Activated T-helper 1 cell treated with anti-CD3 and anti-CD28 coated beads, Interleukin-12 subunit alpha, Interleukin-12 subunit beta, Interleukin-2, Interleukin-4 antibody, amounts not matched to agents 30 ng/mL and 10 ng/mL and 1 ng/mL, durations not matched to agents 14 hours and 24 hours and 36 hours (primary cell): ENCODE measurements around the gene PDCD2L. TPM values are rescaled to one million over a fixed set of nuclear protein-coding genes. Genes with fewer than 3 reads are reported as not detected.
"Not testable (repeated sequence)": the region's sequence is repeated elsewhere in the genome, so short reads cannot be mapped to it uniquely, and the experiment has no call there.

Experiments
- DNase-seq: peaks from one replicate; pipeline ENCODE4 v3.0.0; 2021; ENCODE audit warnings: low spot score
- H3K27ac Mint-ChIP-seq: one replicate; pipeline ENCODE4 v1.8.0; 2021; ENCODE audit warnings: mild to moderate bottlenecking, mixed read lengths
- H3K27me3 Mint-ChIP-seq: one replicate; pipeline ENCODE4 v1.8.0; 2022; ENCODE audit warnings: mild to moderate bottlenecking, moderate library complexity, mixed read lengths; ENCODE audit not compliant: insufficient read depth
- H3K36me3 Mint-ChIP-seq: one replicate; pipeline ENCODE4 v1.8.0; 2021; ENCODE audit warnings: low read depth, mixed read lengths
- H3K4me1 Mint-ChIP-seq: one replicate; pipeline ENCODE4 v1.8.0; 2021; ENCODE audit warnings: low read depth, mixed read lengths
- H3K4me3 Mint-ChIP-seq: one replicate; pipeline ENCODE4 v1.8.0; 2021; ENCODE audit warnings: mild to moderate bottlenecking, moderate library complexity, mixed read lengths
- H3K9me3 Mint-ChIP-seq: one replicate; pipeline ENCODE4 v1.8.0; 2021; ENCODE audit warnings: mixed read lengths
- intact Hi-C: fragments of 100-400 bp; cut with micrococcal nuclease; formaldehyde crosslinking; loops from one replicate; pipeline ENCODE4 v1.15.1; 2024
- total RNA-seq: library from RNA; stranded (reverse); gene quantifications from 2 replicates; pipeline ENCODE4 v1.2.3, GENCODE V29; 2022

The PDCD2L gene
- total RNA-seq, 1 donor from 2014 or later: 52.3 TPM

DNA sequence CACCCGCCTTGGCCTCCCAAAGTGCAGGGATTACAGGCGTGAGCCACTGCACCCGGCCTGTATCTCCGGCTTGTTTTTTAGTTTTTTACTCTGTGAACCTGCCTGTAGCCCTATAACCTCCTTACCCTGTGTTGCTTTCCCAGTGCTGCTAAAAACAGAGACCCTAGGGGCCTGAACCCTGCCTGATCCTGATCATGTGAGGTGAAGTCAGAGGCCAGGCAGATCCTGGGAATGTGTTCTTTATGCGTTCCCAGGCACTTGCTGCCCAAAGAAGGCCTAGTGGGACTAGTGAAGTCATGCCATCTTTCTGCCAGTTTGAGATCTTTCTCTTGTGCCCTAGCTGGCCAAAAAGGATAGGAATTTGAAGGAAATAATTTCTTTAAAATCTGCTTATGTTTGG lies 28.6 kb downstream of the PDCD2L start:
- peak overlapping the region; percentile 58 for H3K27ac Mint-ChIP-seq
- no peaks in the 10 kb centered on the region for H3K27me3 Mint-ChIP-seq
- H3K4me1 Mint-ChIP-seq: peaks cover 43% of the 10 kb centered on the region
- H3K9me3 Mint-ChIP-seq: no peaks in the 10 kb centered on the region
- intact Hi-C loops: loop anchor here (5.0 to 10.0 kb wide), 2 partner anchors 198 to 260 kb away; partner anchors contain the start of gene LSM14A
- DNase-seq: no peak
- H3K4me3 Mint-ChIP-seq: no peak overlapping the region
- H3K36me3 Mint-ChIP-seq: peaks cover 36% of the 10 kb centered on the region

DNA sequence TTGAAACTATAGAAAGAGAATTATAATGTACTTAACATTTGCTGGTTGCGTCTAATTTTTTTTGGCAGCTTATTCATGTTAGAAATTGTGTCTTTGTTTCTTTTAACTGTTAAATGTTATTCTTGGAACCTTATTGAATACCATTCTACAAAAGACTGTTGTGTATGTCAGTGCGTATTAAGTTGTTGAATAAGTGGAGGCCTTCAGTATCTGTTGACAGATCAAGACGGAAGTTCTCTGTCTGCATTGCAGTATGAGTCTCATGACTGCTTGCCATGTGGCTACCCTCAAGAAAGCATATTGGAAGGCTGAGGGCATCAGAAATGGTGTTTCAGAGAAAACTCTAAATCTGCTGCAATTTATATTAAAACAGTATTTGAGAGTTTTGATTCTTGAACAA lies 32.5 kb downstream of the PDCD2L start:
- no peaks in the 10 kb centered on the region for H3K9me3 Mint-ChIP-seq
- H3K4me3 Mint-ChIP-seq: no peak overlapping the region
- intact Hi-C loops: loop anchor here (10.0 kb wide), 1 partner anchor 202 kb away; no protein-coding TSS in a partner anchor
- no peaks in the 10 kb centered on the region for H3K27me3 Mint-ChIP-seq
- no peak overlapping the region for H3K27ac Mint-ChIP-seq
- H3K36me3 Mint-ChIP-seq: peaks cover 38% of the 10 kb centered on the region
- H3K4me1 Mint-ChIP-seq: peaks cover 16% of the 10 kb centered on the region
- no peak for DNase-seq

DNA sequence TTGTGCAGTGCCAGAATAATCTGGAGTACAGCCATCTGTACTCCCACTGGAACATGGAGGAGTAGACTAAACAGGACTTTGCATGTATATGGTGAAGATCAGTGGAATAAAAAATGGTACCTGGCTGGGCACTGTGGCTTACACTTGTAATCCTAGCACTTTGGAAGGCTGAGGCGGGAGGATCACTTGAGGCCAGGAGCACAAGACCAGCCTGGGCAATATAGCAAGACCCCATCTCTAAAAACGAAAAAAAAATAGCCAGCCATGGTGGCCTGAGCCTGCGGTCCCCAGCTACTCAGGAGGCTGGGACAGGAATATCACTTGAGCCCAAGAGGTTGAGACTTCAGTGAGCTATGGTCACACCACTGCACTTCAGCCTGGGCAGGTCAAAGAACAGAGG lies 44.0 kb downstream of the PDCD2L start:
- intact Hi-C loops: no loop called here
- Mint-ChIP-seq H3K36me3 (peaks cover 66% of the 10 kb centered on the region), H3K4me3 (no peak overlapping the region), H3K9me3 (no peaks in the 10 kb centered on the region), H3K4me1 (no peaks in the 10 kb centered on the region), H3K27me3 (no peaks in the 10 kb centered on the region), H3K27ac (peak overlapping the region; percentile 52)
- DNase-seq: no peak

DNA sequence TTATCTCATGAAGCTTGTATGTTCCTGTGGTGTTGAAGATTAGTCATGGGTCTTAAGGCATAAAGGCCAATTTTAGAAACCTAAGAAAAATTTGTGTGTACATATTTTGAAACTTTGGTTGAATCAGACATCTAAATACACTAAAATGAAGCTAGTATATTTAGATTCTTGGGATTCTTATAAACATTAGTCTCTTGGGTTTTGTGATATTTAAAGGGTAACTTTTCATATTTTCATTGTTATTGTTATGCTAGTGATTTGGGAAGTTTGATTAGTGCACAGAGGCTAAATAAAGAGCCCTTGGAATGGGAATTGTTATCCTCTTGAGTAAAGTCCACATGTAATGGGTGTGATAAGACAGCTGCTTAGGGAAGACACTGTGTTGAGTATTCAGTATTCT lies 48.5 kb downstream of the PDCD2L start:
- H3K9me3 Mint-ChIP-seq: no peaks in the 10 kb centered on the region
- no peak overlapping the region for H3K4me3 Mint-ChIP-seq
- H3K27ac Mint-ChIP-seq: no peak overlapping the region
- H3K36me3 Mint-ChIP-seq: peaks cover 49% of the 10 kb centered on the region
- intact Hi-C loops: no loop called here
- no peaks in the 10 kb centered on the region for H3K4me1 Mint-ChIP-seq
- DNase-seq: no peak
- no peaks in the 10 kb centered on the region for H3K27me3 Mint-ChIP-seq

DNA sequence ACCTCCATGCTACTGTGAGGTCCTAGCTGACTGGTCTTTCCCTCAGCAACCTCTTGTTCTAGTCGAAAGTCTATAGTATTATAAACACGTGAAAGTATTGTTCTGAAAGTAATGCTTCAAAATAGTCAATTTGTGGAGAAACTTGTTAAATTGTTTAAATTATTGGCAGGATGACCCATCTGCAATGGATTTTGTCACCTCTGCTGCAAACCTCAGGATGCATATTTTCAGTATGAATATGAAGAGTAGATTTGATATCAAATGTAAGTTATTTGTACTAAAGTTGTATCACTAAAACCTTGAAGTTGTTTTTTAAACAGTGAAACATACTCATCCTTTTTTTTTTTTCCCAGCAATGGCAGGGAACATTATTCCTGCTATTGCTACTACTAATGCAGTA lies 49.9 kb downstream of the PDCD2L start:
- DNase-seq: no peak
- Mint-ChIP-seq H3K27me3 (no peaks in the 10 kb centered on the region), H3K27ac (no peak overlapping the region), H3K36me3 (peaks cover 48% of the 10 kb centered on the region), H3K4me3 (no peak overlapping the region), H3K9me3 (no peaks in the 10 kb centered on the region), H3K4me1 (peaks cover 5% of the 10 kb centered on the region)
- intact Hi-C loops: no loop called here

DNA sequence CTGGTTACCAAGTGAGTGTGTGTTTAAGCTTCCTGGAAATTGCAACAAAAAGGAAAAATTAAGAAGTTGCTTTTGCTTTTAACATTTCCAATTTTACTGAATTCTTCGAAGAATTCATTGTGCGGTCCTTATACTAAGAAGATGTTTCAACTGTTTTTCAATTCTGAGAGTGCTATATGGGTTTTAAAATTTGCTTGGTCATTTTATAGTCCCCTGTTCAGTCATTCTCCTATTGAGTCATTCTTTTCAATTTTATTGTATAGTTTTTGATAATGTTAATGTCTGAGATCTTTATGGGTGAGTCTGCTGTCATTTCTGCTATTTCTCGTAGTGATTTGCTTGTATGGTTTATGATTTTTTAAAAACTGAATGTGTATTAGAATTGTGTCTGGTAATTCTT lies 50.5 kb downstream of the PDCD2L start:
- Mint-ChIP-seq H3K4me3 (no peak overlapping the region), H3K9me3 (no peaks in the 10 kb centered on the region), H3K36me3 (peaks cover 47% of the 10 kb centered on the region), H3K27me3 (no peaks in the 10 kb centered on the region), H3K4me1 (peaks cover 5% of the 10 kb centered on the region), H3K27ac (no peak overlapping the region)
- intact Hi-C loops: no loop called here
- DNase-seq: no peak

DNA sequence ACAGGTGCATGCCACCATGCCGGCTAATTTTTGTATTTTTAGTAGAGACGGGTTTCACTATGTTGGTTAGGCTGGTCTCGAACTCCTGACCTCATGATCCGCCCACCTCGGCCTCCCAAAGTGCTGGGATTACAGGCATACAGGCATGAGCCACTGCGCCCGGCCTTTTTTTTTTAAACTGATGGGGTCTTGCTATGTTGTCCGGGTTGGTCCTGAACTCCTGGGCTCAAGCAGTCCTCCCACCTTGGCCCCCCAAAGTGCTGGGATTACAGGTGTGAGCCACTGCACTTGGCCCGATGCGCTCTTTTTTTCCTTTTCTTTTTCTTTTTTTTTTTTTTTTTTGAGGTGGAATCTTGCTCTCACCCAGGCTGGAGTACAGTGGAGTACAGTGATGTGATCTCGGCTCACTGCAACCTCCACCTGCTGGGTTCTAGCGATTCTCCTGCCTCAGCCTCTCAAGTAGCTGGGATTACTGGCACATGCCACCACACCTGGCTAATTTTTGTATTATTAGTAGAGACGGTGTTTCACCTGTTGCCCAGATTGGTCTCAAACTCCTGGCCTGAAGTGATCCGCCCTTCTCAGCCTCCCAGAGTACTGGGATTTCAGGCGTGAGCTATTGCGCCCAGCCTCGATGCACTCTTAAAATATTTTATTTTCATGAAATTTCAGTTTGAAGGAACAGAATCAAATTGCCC lies 51.7 kb downstream of the PDCD2L start:
- H3K9me3 Mint-ChIP-seq, H3K27me3 Mint-ChIP-seq, H3K4me1 Mint-ChIP-seq, DNase-seq, H3K4me3 Mint-ChIP-seq, intact Hi-C loops, H3K27ac Mint-ChIP-seq: not testable (repeated sequence)
- peaks cover 53% of the 10 kb centered on the region for H3K36me3 Mint-ChIP-seq

DNA sequence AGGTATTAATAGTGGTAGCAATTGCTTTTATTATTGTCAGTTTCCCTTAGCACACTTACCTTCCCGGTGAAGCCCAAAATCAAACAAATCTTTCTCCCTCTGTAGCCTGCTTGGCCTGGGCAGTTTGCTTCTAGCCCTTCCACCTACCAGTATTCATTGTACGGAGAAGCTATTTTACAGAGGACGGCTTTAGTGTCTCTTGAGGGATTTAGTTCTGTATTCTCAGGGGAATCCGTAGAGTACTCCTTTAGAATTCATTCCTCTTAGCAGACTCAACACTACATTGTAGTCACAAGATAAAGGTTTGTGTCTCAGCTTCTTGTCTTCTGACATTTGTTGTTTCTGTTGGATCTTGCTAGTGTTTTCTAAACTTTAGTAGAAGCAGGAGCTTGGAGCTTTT lies 53.2 kb downstream of the PDCD2L start:
- no peaks in the 10 kb centered on the region for H3K27me3 Mint-ChIP-seq

DNA sequence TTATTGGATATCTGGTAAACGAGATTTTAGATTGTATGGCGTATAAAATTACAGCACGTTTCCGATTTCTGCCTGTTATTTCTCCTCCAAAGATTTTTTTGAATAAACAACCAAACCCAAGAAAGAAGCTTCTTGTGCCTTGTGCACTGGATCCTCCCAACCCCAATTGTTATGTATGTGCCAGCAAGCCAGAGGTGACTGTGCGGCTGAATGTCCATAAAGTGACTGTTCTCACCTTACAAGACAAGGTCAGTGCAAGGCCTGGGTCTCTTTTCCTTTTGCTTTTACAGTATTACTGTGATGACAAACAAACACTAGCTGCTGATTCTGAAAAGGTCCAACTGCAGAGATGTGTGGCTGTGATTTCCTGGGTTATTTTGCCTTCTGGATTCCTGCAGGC lies 54.5 kb downstream of the PDCD2L start:
- DNase-seq: no peak
- Mint-ChIP-seq H3K9me3 (no peaks in the 10 kb centered on the region), H3K27me3 (no peaks in the 10 kb centered on the region), H3K4me1 (peaks cover 11% of the 10 kb centered on the region), H3K36me3 (peaks cover 54% of the 10 kb centered on the region), H3K4me3 (no peak overlapping the region), H3K27ac (no peak overlapping the region)
- intact Hi-C loops: no loop called here

More for the DNA sequence above, 53.2 kb downstream of the PDCD2L start:
- Mint-ChIP-seq H3K36me3 (peaks cover 60% of the 10 kb centered on the region), H3K9me3 (no peaks in the 10 kb centered on the region), H3K4me3 (no peak overlapping the region), H3K4me1 (peaks cover 11% of the 10 kb centered on the region), H3K27ac (no peak overlapping the region)
- intact Hi-C loops: no loop called here
- DNase-seq: no peak

DNA sequence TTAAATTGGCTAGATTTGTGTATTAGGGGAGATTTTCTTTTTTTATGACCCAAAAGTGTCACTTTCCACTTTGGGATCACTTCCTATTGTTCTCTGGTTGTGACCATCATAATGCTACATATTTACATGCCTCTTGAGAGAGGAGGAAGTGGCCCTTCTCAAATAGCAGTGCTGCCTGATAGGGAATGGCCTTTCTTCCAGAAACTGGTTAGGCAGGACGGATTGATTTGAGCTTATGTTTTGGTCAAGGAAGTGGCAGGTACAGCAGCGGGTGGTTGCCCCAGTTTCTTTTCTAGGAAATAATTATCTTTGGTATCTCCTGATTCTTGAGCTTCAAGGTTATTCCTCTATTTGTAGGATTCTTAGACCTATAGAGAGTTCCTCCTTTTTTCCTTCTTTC lies 55.4 kb downstream of the PDCD2L start:
- Mint-ChIP-seq H3K9me3 (no peaks in the 10 kb centered on the region), H3K36me3 (peaks cover 51% of the 10 kb centered on the region), H3K4me1 (peaks cover 11% of the 10 kb centered on the region), H3K4me3 (no peak overlapping the region), H3K27me3 (no peaks in the 10 kb centered on the region), H3K27ac (no peak overlapping the region)
- intact Hi-C loops: no loop called here
- DNase-seq: no peak

DNA sequence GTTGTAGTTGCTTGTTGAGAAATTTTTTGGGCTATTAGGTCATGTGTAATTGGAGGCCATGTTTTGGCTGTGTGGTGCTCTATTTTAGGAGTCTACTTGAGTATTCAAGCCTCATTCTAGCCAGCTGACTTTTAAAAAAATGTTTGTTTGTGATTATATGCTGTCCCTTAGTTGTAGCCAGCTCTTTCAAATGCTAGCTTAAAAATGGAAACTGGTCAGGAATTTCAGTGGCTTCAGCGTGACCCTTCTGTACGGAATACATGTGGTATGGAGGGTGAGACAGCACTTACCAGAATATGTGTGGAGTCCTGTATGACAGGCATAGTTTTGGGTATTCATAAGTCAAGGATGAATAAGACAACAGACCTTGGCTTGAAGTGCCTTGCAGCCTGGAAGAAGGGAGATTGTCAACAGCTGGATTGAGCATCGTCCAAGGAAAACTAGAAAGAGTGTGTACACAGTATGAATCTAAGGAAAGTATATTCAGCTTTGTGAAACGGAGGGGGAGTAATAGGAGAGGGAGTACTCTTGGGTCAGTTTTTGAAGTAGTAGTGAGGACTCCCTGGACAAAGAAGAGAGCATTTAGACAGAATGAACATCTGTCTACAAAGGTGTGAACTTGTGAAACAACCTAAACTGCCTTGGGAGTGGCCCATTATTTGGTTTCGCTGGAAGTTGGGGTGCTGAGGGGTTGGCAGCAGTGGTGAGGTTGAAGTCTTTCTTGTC lies 57.3 kb downstream of the PDCD2L start:
- Mint-ChIP-seq H3K36me3 (peaks cover 57% of the 10 kb centered on the region), H3K27me3 (no peaks in the 10 kb centered on the region), H3K9me3 (no peaks in the 10 kb centered on the region), H3K27ac (peak overlapping the region; percentile 14), H3K4me1 (peaks cover 11% of the 10 kb centered on the region), H3K4me3 (no peak overlapping the region)
- no peak for DNase-seq
- intact Hi-C loops: no loop called here

DNA sequence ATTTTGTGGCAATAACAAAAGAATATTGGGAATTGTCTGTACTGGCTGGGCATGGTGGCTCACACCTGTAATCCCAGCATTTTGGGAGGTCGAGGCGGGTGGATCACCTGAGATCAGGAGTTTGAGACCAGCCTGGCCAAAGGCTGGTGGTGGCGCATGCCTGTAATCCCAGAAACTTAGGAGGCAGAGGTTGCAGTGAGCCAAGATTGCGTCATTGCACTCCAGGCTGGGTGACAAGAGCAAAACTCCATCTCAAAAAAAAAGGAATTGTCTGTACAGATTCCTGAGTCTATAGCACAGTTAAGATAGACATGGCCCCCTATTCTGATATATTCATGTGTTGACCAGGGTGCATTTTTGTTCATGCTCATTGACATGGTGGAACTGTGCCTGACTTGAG lies 60.6 kb downstream of the PDCD2L start:
- H3K36me3 Mint-ChIP-seq: peaks cover 55% of the 10 kb centered on the region
- H3K4me1 Mint-ChIP-seq, H3K4me3 Mint-ChIP-seq, H3K9me3 Mint-ChIP-seq, H3K27ac Mint-ChIP-seq, intact Hi-C loops, H3K27me3 Mint-ChIP-seq, DNase-seq: not testable (repeated sequence)

DNA sequence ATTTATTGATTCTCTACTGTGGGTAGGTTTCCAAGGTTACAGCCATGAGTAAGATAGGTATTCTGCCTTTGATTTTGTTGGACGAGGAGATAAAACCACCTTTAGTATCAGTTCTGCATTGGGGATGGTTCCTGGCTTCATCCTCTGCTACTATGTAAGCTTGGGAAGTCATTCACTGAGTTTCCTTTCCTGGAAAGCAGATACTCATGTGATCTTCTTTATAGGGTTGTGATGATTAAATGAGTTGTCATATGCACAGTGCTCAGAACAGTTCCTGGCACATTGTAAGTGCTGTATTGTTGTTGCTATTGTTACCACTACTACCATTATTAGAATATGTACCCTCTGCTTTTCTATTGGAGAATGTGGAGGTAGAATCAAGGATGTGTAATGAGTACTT lies 64.2 kb downstream of the PDCD2L start:
- intact Hi-C loops: no loop called here
- no peak overlapping the region for H3K4me3 Mint-ChIP-seq
- no peaks in the 10 kb centered on the region for H3K9me3 Mint-ChIP-seq
- H3K27me3 Mint-ChIP-seq: no peaks in the 10 kb centered on the region
- no peak overlapping the region for H3K27ac Mint-ChIP-seq
- H3K36me3 Mint-ChIP-seq: peaks cover 48% of the 10 kb centered on the region
- DNase-seq: no peak
- no peaks in the 10 kb centered on the region for H3K4me1 Mint-ChIP-seq
